HG03139 (cell line): Measurements from ENCODE around the gene EXTL1.

Experiments
- ATAC-seq: cut with Tn5 transposase; IDR thresholded peaks from one replicate; pipeline ENCODE4 v1.9.1; 2021; ENCODE audit not compliant: unreplicated experiment

Gene EXTL1

GRCh38 chr1:26069941-26070295, 48.3 kb downstream of the EXTL1 start:
- ATAC-seq, result no peak

DNA sequence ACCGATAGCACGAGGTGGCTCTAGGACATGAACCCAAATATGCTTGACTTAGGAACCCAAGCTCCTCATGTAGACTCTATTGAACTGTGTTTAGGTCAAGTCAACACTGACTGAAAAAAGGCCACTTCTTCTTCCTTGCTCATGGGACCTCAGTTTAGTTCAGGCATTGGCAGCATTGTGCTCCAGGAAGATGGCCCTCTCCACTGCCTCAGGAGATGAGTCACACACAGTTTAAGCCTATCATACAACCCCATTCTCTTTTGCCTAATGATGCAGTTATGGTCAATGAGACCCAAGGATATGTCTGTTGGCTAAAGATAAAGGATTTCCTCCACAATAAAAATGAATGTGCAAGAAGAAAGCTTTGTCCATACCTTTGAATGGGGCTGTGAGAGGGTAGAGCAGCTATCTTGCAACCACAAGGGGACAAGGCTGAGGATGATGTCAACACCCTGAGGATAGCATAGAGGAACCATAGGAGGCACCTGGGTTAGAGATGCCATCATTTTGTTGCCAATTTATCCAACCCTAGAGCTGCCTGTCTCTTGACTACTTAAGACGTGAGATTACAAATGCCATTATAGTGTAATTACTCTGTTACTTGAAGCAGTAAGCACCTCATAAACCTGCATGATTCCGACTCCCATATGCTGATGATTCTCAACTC, 48.9 kb downstream of the EXTL1 start:
- ATAC-seq, result no peak

DNA sequence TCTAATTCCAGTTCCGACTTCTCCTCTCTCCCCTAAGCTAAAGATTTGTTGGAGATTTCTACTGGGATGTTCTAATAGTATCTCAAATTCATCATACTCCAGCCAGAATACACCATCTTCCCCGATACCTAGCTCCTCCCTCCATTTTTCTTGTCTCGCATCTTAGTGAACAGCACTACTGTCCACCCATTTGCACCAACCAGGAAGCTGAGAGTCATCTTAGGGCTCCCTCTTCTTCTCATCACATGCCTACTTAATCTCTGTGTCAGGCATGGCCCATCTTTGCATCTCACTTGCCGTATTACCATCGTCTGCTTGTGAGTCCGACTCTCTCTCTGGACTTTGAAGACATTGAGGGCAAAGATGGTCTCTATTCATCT, 49.4 kb downstream of the EXTL1 start:
- ATAC-seq, result no peak

DNA sequence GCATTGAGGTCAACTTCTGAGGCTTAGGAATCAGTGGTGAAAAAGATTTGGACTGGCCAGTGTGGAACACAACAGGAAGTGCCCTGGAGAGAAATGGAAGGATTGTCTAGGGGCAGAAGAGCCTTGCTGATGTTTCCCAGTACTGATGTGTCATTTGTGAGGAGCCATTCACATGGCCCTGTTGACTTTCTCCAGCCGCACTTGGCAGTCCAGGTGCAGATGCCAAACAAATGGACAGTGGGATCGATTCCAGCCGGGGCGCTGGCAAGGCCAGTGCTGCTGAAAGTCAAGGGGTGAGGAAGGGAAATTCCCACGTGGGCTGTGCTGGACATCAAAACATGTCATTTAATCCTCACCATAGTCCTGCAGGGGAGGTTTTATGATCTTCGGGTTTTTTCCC, 50.7 kb downstream of the EXTL1 start:
- ATAC-seq, result no peak

GRCh38 chr1:26075421-26076144, 54.0 kb downstream of the EXTL1 start:
- ATAC-seq, result no peak

GRCh38 chr1:26077524-26077923, 55.9 kb downstream of the EXTL1 start:
- ATAC-seq, result no peak

DNA sequence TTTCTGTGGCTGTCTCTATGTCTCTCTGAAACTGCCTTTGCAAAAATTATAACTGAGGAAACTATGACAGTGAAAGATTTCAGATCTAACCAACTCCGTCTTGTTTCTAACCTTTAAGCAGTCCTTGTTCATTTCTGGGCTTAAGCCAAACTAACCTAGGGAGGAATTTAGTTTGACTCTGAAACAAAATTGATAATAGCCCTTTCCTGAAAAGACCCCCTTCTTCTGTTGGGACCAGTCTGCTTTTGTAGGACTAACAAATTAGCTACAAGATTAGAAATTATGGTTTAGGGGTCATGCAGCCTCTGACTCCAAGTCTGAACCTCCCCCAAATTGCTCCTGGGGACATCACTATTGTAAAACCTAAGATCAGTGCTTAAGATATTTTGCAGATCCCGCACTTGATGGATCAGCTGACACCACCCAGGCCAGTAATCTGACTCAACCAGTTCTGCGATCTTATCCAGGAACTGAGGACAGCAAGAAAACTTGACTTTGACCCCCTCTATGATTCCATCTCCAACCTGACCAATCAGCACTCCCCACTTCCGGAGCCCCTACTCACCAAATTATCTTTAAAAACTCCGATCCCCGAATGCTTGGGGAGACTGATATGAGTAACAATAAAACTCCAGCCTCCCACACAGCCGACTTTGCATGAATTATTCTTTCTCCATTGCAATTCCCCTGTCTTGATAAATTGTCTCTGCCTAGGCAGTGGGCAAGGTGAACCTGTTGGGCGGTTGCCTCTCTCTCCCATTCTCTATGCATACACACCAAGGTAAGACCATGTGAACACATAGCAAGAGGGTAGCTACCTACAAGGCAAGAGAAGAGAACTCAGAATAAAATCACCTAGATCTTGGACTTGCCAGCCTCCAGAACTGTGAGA, 57.0 kb downstream of the EXTL1 start:
- no peak for ATAC-seq

GRCh38 chr1:26079178-26079563, 57.6 kb downstream of the EXTL1 start:
- no peak for ATAC-seq

GRCh38 chr1:26079960-26080814, 58.6 kb downstream of the EXTL1 start:
- no peak for ATAC-seq

DNA sequence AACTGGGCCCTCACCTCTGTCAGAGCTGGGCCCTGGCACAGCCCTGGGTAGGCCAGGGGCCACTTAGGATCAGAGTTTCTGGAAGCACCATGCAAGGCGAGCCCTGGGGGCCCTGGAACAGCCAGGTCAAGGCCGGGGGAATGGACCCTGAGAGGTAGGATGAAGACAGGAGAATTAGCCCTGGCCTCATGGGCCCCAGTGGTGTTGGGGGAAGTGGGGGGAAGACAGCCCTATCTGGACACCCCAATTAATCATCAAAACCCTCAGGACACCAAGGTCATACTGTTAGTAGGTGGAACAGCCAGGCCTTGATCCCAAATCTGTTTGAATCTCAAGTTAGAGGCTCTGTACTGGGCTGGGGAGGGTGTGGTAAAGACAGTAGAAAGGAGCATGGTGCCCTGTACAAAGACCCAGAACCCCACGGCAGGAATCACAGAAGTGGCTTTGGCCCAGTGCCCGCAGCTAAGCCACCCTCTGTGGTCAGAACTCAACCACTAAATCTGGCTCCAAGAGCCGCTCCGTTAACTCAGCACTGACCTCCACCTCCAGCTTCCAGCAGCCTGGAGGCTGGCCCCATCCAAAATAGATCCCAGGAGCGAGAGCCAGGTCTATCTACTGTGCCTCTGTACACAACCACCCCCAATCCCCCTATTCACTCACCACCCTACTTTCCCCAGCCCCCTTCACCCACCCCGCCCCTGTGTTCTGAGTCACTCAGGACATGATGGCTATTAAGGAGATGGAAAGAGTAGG, 59.9 kb downstream of the EXTL1 start:
- ATAC-seq, result no peak

DNA sequence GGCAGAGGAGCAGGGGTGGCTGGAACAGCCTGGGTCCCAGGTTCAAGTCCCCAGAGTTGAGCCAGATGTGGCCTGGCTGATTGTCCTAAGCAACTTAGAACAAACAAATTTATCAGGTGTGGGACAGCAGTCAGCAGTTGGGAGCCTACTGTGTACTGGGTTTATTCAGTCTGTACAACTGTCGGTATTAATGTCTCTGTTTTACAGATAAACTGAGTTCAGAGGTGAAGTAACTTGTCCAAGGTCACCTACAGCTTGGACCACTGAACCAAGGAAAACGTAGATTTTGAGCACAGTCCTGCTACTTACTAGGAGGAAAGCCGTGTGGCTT, 60.4 kb downstream of the EXTL1 start:
- ATAC-seq, result no peak

GRCh38 chr1:26083208-26083607, 61.6 kb downstream of the EXTL1 start:
- no peak for ATAC-seq

DNA sequence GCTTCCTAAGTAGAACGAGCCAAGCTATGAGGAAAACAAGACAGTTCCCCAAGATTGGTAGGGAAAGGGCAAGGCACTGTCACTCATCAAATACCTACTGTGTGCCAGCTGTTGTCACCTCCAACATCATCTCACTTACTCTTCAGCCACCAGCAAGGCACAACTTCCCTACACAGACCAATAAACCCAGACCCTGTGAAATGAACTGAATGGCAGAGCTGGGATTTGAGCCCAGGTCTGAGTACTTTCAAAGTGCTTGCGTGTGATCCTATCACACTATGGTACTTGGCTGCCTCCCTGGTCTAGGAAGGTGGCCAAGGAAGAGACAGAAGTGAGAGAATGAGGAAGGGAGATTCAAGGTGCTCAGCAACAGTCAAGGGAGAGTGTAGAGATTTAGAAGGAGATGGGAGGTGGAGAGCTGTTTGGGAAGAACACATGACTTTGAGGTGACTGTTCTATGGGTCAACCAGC, 62.6 kb downstream of the EXTL1 start:
- no peak for ATAC-seq

- no peak for ATAC-seq
Observed at GRCh38 chr1:26084844-26085243, 63.3 kb downstream of the EXTL1 start.
